ACC112 (cell line): ENCODE measurements around the gene PCMTD2.

Experiments
- H2AFZ ChIP-seq: fragments of 200-600 bp; sonication (generic); one replicate; pipeline ENCODE4 v1.6.0; 2017; ENCODE audit warnings: antibody characterized with exemption, low read length; ENCODE audit not compliant: unreplicated experiment
- H3K27ac ChIP-seq: fragments of 200-600 bp; sonication (generic); 2 replicates; pipeline ENCODE4 v1.5.1; 2014; ENCODE audit warnings: low read depth, mild to moderate bottlenecking, antibody characterized with exemption, low read length, moderate library complexity
- H3K27me3 ChIP-seq: fragments of 200-600 bp; sonication (generic); 2 replicates; pipeline ENCODE4 v1.6.1; 2014; ENCODE audit warnings: mild to moderate bottlenecking, antibody characterized with exemption, low read length, moderate library complexity, mixed read lengths; ENCODE audit not compliant: insufficient read depth
- H3K36me3 ChIP-seq: fragments of 200-600 bp; sonication (generic); 2 replicates; pipeline ENCODE4 v1.6.1; 2016; ENCODE audit warnings: mild to moderate bottlenecking, antibody characterized with exemption, low read length, moderate library complexity, mixed read lengths; ENCODE audit not compliant: insufficient read depth
- H3K4me1 ChIP-seq: fragments of 200-600 bp; sonication (generic); one replicate; pipeline ENCODE4 v1.6.1; 2016; ENCODE audit warnings: low read length, mixed read lengths; ENCODE audit not compliant: insufficient read depth, unreplicated experiment, control insufficient read depth
- H3K4me3 ChIP-seq: fragments of 200-600 bp; sonication (generic); 2 replicates; pipeline ENCODE4 v1.5.1; 2014; ENCODE audit warnings: mild to moderate bottlenecking, low read depth, low read length
- H3K79me2 ChIP-seq: fragments of 200-600 bp; sonication (generic); one replicate; pipeline ENCODE4 v1.6.0; 2016; ENCODE audit warnings: low read length; ENCODE audit not compliant: control insufficient read depth, unreplicated experiment, insufficient read depth

Gene PCMTD2

DNA sequence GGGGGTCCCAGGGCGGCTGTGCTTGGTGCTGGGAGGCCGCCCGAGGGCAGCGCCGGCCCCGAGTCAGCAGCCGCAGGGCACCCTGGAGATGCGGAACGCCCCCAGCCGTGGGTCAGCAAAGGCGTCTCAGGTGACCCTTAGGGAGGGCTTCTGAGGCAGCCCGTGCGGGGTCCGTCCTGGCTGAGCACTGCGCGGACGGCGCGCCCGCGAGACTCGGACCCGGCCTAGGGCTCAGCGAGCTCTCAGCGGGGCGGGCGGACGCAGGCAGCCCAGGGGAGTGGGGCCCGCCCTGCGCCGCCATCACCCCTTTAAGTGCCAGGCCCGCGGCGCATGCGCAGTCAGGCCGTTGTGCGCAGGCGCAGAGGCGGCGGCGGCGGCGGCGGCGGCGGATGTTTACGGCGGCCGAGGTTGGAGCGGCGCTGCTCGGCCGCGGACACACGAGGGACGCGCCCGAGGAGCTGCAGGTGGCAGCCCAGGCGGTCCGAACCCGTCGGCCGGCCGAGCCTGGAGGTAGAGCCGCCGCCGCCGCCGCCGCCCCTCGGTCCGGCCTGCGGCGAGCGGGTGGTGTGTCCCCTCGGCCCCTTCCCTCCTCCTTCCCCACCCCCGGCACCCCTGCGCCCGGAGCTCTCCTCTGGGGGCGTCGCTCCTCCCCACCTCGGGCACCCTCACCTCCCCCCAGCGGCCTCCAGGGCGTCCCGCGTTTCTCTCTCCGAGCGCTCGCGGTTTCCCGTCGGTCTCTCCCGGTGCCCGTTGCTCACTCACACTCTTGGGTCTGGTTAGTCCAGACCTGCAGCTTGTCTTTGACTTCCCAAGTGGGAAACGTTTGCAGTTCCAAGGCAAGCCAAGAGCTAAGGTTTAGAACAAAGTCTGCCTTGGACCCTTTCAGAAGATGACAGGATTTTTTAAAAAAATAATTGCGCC is at the start of gene PCMTD2:
TSS of gene PCMTD2 (plus strand) at position 388 of the 921 bp plus-strand sequence. CDS start 4,218 bp downstream, outside the sequence.
- peak within 1 kb of the TSS; percentile 86 for H3K4me3 ChIP-seq
- H3K27ac ChIP-seq = peak within 1 kb of the TSS; percentile 45; the same call in 1 of the 2 replicates
- H3K27me3 ChIP-seq = peaks cover 13% of the 10 kb centered on the region
- H2AFZ ChIP-seq = peak within 1 kb of the TSS; percentile 99
- peaks cover 13% of the 10 kb centered on the region for H3K79me2 ChIP-seq
- no peaks in the 10 kb centered on the region for H3K36me3 ChIP-seq
- H3K4me1 ChIP-seq = peaks cover 9% of the 10 kb centered on the region

DNA sequence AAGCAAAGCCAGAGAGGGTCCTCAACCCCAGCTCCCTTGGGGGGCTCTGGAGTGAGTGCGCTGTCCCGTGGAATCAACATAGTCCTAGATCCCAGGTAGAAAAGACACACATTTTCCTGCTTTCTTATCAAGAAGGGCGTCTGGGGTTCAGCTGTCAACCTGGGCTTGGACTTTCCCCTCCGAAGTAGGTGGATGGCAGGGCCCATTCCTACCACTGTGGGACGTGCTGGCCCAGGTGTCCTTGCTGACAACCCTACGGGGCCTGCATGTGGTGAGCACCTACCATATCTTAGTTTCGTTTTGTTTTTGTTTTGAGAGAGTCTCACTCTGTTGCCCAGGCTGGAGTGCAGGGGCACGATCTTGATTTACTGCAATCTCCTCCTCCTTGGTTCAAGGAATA is 48.9 kb upstream of the PCMTD2 start:
- H3K79me2 ChIP-seq = no peaks in the 10 kb centered on the region
- peaks cover 2% of the 10 kb centered on the region; the same call in 1 of the 2 replicates for H3K27me3 ChIP-seq
- no peaks in the 10 kb centered on the region for H3K4me1 ChIP-seq
- no peak overlapping the region for H3K4me3 ChIP-seq
- no peak overlapping the region for H3K27ac ChIP-seq
- no peaks in the 10 kb centered on the region for H3K36me3 ChIP-seq
- H2AFZ ChIP-seq = no peak overlapping the region

DNA sequence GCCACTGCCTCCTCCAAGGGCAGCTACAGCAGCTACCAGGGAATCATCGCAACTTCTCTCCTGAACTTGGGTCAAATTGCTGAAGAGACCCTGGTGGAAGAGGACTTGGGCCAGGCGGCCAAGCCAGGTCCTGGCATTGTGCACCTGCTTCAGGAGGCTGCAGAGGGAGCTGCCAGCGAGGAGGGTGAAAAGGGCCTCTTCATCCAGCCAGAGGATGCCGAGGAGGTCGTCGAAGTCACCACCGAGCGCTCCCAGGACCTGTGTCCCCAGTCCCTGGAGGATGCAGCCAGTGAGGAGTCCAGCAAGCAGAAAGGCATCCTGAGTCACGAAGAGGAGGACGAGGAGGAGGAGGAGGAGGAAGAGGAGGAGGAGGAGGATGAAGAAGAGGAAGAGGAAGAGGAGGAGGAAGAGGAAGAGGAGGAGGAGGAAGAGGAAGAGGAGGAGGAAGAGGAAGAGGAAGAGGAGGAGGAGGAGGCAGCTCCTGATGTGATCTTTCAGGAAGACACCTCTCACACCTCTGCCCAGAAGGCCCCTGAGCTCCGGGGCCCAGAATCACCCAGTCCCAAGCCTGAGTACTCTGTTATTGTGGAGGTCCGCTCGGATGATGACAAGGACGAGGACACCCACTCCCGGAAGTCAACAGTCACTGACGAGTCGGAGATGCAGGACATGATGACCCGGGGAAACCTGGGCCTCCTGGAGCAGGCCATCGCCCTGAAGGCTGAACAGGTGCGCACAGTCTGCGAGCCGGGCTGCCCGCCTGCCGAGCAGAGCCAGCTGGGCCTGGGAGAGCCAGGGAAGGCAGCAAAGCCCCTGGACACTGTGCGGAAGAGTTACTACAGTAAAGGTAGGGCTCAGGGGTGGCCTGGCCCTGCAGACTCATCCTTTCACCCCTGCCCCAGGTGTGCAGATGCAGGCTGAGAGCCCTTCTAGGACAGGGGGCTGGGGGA is 47.6 kb upstream of the PCMTD2 start:
- no peak overlapping the region for H3K27ac ChIP-seq

DNA sequence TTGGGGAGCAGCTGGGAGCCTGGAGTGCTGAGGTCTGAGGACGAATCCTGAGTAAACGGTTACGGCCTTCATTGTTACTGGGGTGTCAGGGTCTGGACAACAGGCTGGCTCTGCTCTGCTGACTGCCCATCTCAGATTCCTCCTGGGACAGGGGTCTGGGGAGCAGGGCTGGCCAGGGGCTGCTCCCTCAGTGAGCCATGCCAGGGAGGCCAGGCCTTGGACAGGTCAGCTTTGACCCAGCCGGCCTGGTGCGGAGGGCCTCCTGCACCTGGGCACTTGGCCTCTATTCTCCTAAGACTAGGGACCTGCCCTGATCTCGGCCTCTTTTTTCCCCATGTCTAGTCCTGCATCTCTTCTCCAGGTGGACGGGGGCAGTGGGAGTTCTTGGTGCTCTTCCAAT is 46.4 kb upstream of the PCMTD2 start:
- no peaks in the 10 kb centered on the region for H3K79me2 ChIP-seq
- H3K4me1 ChIP-seq = peaks cover 11% of the 10 kb centered on the region
- H3K36me3 ChIP-seq = no peaks in the 10 kb centered on the region
- H3K27ac ChIP-seq = no peak overlapping the region
- peaks cover 2% of the 10 kb centered on the region; the same call in 1 of the 2 replicates for H3K27me3 ChIP-seq
- H3K4me3 ChIP-seq = no peak overlapping the region
- H2AFZ ChIP-seq = no peak overlapping the region

More for the DNA sequence above, 47.6 kb upstream of the PCMTD2 start:
- H2AFZ ChIP-seq = no peak overlapping the region
- H3K4me1 ChIP-seq = peaks cover 6% of the 10 kb centered on the region
- peaks cover 2% of the 10 kb centered on the region; the same call in 1 of the 2 replicates for H3K27me3 ChIP-seq
- no peak overlapping the region for H3K4me3 ChIP-seq
- no peaks in the 10 kb centered on the region for H3K36me3 ChIP-seq
- H3K79me2 ChIP-seq = no peaks in the 10 kb centered on the region

DNA sequence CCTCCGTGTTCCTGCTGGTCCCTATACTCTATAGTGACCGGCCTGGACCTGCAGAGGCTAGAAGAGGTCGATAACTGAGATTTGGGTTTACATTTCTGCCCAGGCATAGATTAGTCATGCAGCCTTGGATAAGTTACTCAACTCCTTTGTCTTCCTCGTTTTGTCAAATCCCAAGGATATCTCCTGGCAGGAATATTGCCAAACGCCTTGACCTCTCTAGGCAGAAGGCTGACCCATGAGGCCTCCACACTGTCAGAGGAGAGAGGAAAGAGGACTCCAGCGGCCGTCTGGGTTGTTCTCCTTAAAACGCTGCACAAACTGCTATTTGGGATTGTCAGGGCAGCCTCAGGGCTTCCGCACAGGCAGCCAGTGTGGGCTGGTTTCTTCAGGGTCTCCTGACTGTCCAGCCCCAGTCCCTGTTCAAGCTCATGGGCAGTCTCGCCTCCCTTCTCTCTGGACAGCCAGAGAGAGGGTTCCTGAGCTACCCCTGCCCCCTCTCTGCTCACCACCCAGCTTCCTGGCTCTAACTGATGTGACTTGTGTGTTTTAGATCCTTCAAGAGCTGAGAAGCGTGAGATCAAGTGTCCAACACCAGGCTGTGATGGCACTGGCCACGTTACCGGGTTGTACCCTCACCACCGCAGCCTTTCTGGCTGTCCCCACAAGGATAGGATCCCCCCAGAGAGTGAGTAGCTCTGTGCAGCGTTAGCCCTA is 44.7 kb upstream of the PCMTD2 start:
- Histone ChIP-seq H3K4me3 (no peak overlapping the region), H3K79me2 (no peaks in the 10 kb centered on the region), H3K27me3 (peaks cover 2% of the 10 kb centered on the region; the same call in 1 of the 2 replicates), H3K4me1 (peaks cover 11% of the 10 kb centered on the region), H2AFZ (no peak overlapping the region), H3K36me3 (no peaks in the 10 kb centered on the region), H3K27ac (no peak overlapping the region)

DNA sequence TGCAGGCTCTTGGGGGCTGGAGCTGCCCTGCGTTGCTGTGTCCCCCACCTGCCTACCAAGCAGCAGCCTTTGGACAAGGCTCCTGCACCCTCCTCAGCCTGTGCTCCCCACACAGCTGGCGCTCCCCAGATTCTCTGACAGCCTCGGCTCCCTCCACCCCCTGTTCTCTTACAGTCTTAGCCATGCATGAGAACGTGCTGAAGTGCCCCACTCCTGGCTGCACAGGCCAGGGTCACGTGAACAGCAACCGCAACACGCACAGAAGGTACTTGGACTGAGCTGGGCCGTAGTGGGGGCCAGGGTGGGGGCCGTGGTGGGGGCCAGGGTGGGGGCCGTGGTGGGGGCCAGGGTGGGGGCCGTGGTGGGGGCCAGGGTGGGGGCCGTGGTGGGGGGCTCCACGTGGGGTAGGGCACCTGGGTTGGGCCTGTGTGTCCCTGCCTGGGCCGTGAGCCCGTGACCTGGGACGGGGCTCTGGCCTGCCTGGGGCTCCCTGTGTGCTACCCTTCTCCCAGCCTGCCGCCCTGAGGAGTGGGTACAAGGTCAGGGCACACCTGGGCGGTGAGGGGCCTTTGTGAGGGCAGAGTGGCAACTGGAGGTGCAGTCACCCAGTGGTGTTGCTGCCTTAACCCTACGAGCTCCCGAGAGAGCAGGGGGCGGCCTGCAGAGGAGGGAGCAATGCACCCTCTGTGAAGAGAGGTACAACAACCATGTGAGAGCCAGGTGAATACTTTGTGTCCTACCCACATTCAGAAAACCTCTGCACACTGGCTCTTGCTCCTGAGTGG is 43.5 kb upstream of the PCMTD2 start:
- Histone ChIP-seq H3K4me3 (no peak overlapping the region), H3K27me3 (peaks cover 2% of the 10 kb centered on the region; the same call in 1 of the 2 replicates), H3K36me3 (no peaks in the 10 kb centered on the region), H2AFZ (no peak overlapping the region), H3K27ac (no peak overlapping the region), H3K4me1 (peaks cover 11% of the 10 kb centered on the region), H3K79me2 (no peaks in the 10 kb centered on the region)

DNA sequence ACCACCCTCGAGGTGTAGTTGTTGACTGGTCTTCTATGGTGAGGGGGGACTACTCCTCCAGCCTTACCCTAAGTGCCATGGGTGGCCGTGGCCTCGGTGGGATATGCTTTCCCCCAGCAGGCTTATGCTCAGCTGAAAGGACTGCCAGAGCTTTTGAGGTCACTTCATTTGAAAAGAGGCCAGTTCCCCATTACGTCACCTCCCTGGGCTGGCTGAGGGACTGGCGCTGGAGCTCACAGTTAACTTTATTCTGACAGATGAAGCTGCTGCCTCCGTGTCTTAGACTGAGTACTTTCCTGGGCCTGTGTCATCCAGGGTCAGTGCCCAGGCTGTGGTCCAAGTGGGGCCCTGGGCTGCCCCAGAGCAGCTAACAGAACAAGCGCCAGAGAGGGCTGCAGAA is 42.8 kb upstream of the PCMTD2 start:
- H3K27ac ChIP-seq = no peak overlapping the region
- peaks cover 11% of the 10 kb centered on the region for H3K4me1 ChIP-seq
- H3K4me3 ChIP-seq = no peak overlapping the region
- no peaks in the 10 kb centered on the region for H3K36me3 ChIP-seq
- H3K27me3 ChIP-seq = peaks cover 2% of the 10 kb centered on the region; the same call in 1 of the 2 replicates
- no peak overlapping the region for H2AFZ ChIP-seq
- no peaks in the 10 kb centered on the region for H3K79me2 ChIP-seq

DNA sequence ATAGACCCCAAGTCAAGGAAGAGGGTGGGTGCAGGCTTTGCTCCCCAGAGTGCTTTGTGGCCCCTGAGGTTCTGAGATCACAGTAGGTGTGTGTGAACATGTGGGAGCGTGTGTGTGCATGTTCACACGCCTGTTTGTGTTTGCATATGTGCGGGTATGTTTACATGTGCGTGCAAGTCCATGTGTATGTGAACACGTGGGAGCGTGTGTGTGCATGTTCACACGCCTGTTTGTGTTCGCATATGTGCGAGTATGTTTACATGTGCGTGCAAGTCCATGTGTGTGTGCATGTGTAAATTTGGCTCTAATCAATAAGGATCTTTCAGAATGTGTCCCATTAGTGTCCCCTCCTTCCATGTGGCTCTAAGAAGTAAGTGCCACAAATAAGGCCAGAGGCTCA is 41.4 kb upstream of the PCMTD2 start:
- Histone ChIP-seq H3K36me3 (no peaks in the 10 kb centered on the region), H3K4me3 (no peak overlapping the region), H3K27me3 (peaks cover 15% of the 10 kb centered on the region; the same call in 1 of the 2 replicates), H3K27ac (no peak overlapping the region), H3K79me2 (no peaks in the 10 kb centered on the region), H3K4me1 (peaks cover 11% of the 10 kb centered on the region), H2AFZ (no peak overlapping the region)

DNA sequence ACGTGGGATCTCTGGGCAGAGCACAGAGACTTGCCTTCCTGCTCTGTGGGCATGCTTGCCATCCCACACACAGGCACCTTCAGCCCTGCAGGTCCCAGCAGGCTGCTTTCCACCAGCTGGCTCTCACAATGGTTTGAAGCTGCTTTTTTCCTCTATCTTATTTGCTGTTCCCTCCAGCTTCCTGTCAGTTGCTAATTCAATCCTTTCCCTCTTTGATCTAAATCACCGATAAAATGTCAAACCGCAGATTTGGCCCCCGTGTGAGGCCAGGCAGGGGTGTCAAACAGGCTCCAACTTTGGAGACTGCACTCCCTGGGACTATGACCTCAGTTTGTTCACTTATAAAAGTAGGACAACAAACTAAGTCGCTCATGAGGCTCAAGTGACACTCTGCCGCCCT is 40.6 kb upstream of the PCMTD2 start:
- Histone ChIP-seq H3K79me2 (no peaks in the 10 kb centered on the region), H3K36me3 (no peaks in the 10 kb centered on the region), H3K27me3 (peaks cover 22% of the 10 kb centered on the region; the same call in 1 of the 2 replicates), H3K27ac (no peak overlapping the region), H2AFZ (no peak overlapping the region), H3K4me1 (peaks cover 11% of the 10 kb centered on the region), H3K4me3 (no peak overlapping the region)
